ENCODE results near the gene TAF5L. TPM values are rescaled to one million over a fixed set of nuclear protein-coding genes. Genes with fewer than 3 reads are reported as not detected.

TAF5L gene
- total and polyA plus RNA-seq, 2 of the 4 experiments (the other 2 are of a cell fraction), result 17.9 to 18.6 TPM

DNA sequence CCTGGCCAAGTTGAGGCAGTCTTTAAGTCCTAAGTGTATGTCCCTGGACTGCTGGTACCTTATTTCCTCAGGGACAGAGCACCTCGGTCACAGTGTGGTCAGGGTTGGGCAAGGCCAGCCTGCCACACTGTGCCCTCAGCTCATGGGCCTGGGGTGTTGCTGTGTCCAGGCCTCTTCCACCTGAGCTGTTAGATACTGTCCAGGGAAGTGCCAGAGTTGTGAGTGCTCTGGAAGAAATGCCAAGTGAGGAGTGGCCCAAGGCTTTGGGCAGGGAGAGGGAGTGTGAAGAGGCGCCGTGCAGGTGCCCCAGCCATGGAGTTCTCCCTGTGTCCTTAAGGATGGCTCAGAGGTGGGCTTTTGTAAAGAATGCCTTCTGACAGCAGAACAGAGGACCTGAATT is 15.4 kb upstream of the TAF5L start:
- Histone ChIP-seq H3K36me3 (ENCODE audit: control insufficient read depth, insufficient read depth, low read length) (peaks cover 31% of the 10 kb centered on the region), H4K5ac (ENCODE audit: low read depth, low read length) (no peak overlapping the region), H2AK5ac (ENCODE audit: low read depth, low read length) (no peak overlapping the region), H2AK9ac (replicated peaks; ENCODE audit: low read depth, low read length, poor library complexity) (no peak overlapping the region), H3K4me1 (ENCODE audit: control insufficient read depth, insufficient read depth, low read length) (peaks cover 4% of the 10 kb centered on the region; the same call in 1 of the 2 replicates), H3K79me1 (ENCODE audit: low read depth in 1 of 2, low read length in 2 of 2) (peaks cover 25 to 35% of the 10 kb centered on the region in 2 experiments; a peak in 3 of 4 replicates), H3K18ac (ENCODE audit: low read depth, low read length) (no peak overlapping the region), H4K8ac (ENCODE audit: low read depth in 2 of 2, low read length in 2 of 2) (no peak overlapping the region), H3K56ac (ENCODE audit: extremely low read depth, insufficient read depth, low read length) (no peak overlapping the region), H2AFZ (replicated peaks; ENCODE audit: low read length, poor library complexity) (no peak overlapping the region), H3K14ac (replicated peaks; ENCODE audit: low read depth, low read length) (no peak overlapping the region), H3K4ac (ENCODE audit: low read depth, low read length) (no peak overlapping the region), H2BK20ac (ENCODE audit: low read depth, low read length) (no peak overlapping the region), H4K20me1 (ENCODE audit: insufficient read depth, low read length) (peaks cover 14% of the 10 kb centered on the region; the same call in 1 of the 2 replicates), H3K9me1 (ENCODE audit: insufficient read depth, low read length) (no peaks in the 10 kb centered on the region), H2BK15ac (ENCODE audit: low read depth, low read length) (no peak overlapping the region), H3K9ac (ENCODE audit: low read depth, low read length) (no peak overlapping the region), H4K91ac (ENCODE audit: insufficient read depth, low read depth, low read length) (no peak overlapping the region), H3K27ac (ENCODE audit: insufficient read depth, low read length) (no peak overlapping the region), H3K23ac (ENCODE audit: low read depth, low read length) (no peak overlapping the region), H3K4me3 (ENCODE audit: insufficient read depth, low read depth, low read length) (no peak overlapping the region), H3K4me2 (ENCODE audit: low read depth, low read length) (no peak overlapping the region), H2BK120ac (ENCODE audit: low read depth, low read length) (no peak overlapping the region), H3K27me3 (ENCODE audit: control insufficient read depth, insufficient read depth, low read length) (no peaks in the 10 kb centered on the region), H2BK5ac (ENCODE audit: low read depth, low read length, poor library complexity, severe bottlenecking) (no peak overlapping the region), H3K9me3 (ENCODE audit: control insufficient read depth, insufficient read depth, low read length) (no peaks in the 10 kb centered on the region)
- ATAC-seq (ENCODE audit: low read depth), result no peak
- TF ChIP-seq MAZ (IDR thresholded peaks at IDR 0.05; ENCODE audit: borderline replicate concordance, low read depth, low read length) (no peak), RAD21 (IDR thresholded peaks at IDR 0.05; ENCODE audit: low read length) (no peak), CTCF (conservative IDR thresholded peaks at IDR 0.05; ENCODE audit: low read depth, low read length) (no peak), BHLHE40 (IDR thresholded peaks at IDR 0.05; ENCODE audit: low read depth, low read length) (no peak), RCOR1 (IDR thresholded peaks at IDR 0.05; ENCODE audit: insufficient replicate concordance, low read length) (no peak), MAFK (IDR thresholded peaks at IDR 0.05; ENCODE audit: low read depth, low read length) (no peak), FOS (IDR thresholded peaks at IDR 0.05; ENCODE audit: low read depth, low read length) (no peak), RFX5 (IDR thresholded peaks at IDR 0.05; ENCODE audit: low read depth, low read length) (no peak), ELK1 (IDR thresholded peaks at IDR 0.05; ENCODE audit: borderline replicate concordance, low read depth, low read length) (no peak), CEBPB (IDR thresholded peaks at IDR 0.05; ENCODE audit: low read depth, low read length) (no peak), NFE2L2 (IDR thresholded peaks at IDR 0.05; ENCODE audit: low read depth, low read length) (no peak), SMC3 (IDR thresholded peaks at IDR 0.05; ENCODE audit: low read depth, low read length) (no peak), MXI1 (IDR thresholded peaks at IDR 0.05; ENCODE audit: borderline replicate concordance, low read depth, low read length) (no peak), POLR2A (IDR thresholded peaks at IDR 0.05; ENCODE audit: low read depth, low read length) (no peak)
- TF ChIP-seq, protein P1, sequence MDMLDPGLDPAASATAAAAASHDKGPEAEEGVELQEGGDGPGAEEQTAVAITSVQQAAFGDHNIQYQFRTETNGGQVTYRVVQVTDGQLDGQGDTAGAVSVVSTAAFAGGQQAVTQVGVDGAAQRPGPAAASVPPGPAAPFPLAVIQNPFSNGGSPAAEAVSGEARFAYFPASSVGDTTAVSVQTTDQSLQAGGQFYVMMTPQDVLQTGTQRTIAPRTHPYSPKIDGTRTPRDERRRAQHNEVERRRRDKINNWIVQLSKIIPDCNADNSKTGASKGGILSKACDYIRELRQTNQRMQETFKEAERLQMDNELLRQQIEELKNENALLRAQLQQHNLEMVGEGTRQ (IDR thresholded peaks at IDR 0.05; ENCODE audit: low read depth, low read length), result no peak
- ChIA-PET CTCF (interaction anchor here (0.6 kb wide), 1 partner anchor 26 kb away, joined by 3 read pairs; no protein-coding TSS in a partner anchor), POLR2A (ENCODE audit: unreplicated experiment) (no interaction called here)
- DNase-seq, result no peak
- intact Hi-C loops (cut with micrococcal nuclease) (no loop called here), in situ Hi-C loops (cut with MboI; ENCODE audit: low sequenced_read_pairs) (no loop called here), dilution Hi-C loops (cut with HindIII; ENCODE audit: low sequenced_read_pairs, unreplicated experiment) (no loop called here)
- 100% methylated on average over 1 of the region's 3 CpGs; no CpG with 5 or more reads in 1 of the 2 experiments for WGBS, 2 experiments (ENCODE audit: extremely low coverage in 2 of 2, insufficient read length in 1 of 2)
- no TSS peak for BruUV-seq (replicated peaks)
